ENCODE data around the gene NIPAL1. TPM values are rescaled to one million over a fixed set of nuclear protein-coding genes. Genes with fewer than 3 reads are reported as not detected.

Gene NIPAL1
- total RNA-seq, 1 experiment from 2014 or later: 7.1 TPM

GRCh38 chr4:47972181-47972580 is 44.4 kb upstream of the NIPAL1 start:
- DNase-seq (ENCODE audit: low spot score): no peak
- ChIA-PET POLR2A (no interaction called here), CTCF (no interaction called here)
- TF ChIP-seq MLX (CRISPR knock-in tag; IDR thresholded peaks at IDR 0.05) (no peak), FOXP4 (CRISPR knock-in tag; IDR thresholded peaks at IDR 0.05) (no peak), SMAD3 (CRISPR knock-in tag; IDR thresholded peaks at IDR 0.05; ENCODE audit: borderline replicate concordance) (no peak), AFF4 (CRISPR knock-in tag; IDR thresholded peaks at IDR 0.05; ENCODE audit: borderline replicate concordance) (no peak), TP53 (CRISPR knock-in tag; IDR thresholded peaks at IDR 0.05) (no peak), MAX (CRISPR knock-in tag; IDR thresholded peaks at IDR 0.05) (no peak), SOX15 (CRISPR knock-in tag; IDR thresholded peaks at IDR 0.05) (no peak), ZNF263 (CRISPR knock-in tag; IDR thresholded peaks at IDR 0.05; ENCODE audit: low read depth) (no peak), E2F5 (CRISPR knock-in tag; IDR thresholded peaks at IDR 0.05) (no peak), IRF1 (CRISPR knock-in tag; IDR thresholded peaks at IDR 0.05) (no peak)
- Mint-ChIP-seq H3K36me3 (no peaks in the 10 kb centered on the region), H3K4me3 (no peak overlapping the region), H3K4me1 (no peaks in the 10 kb centered on the region), H3K27me3 (ENCODE audit: low read depth) (no peaks in the 10 kb centered on the region), H3K27ac (no peak overlapping the region), H3K9me3 (peaks cover 2% of the 10 kb centered on the region)
- ATAC-seq: no peak

GRCh38 chr4:47972721-47973120 is 43.9 kb upstream of the NIPAL1 start:
- no peak for TF ChIP-seq SMAD4 (CRISPR knock-in tag; IDR thresholded peaks at IDR 0.05)
- TF ChIP-seq ZBTB43 (CRISPR knock-in tag; IDR thresholded peaks at IDR 0.05): no peak
- TF ChIP-seq SP1 (CRISPR knock-in tag; conservative IDR thresholded peaks at IDR 0.05): no peak
- no peak for TF ChIP-seq TEAD4 (CRISPR knock-in tag; IDR thresholded peaks at IDR 0.05)
- TF ChIP-seq ERG (CRISPR knock-in tag; IDR thresholded peaks at IDR 0.05): no peak
- no peak for TF ChIP-seq ZNF263 (CRISPR knock-in tag; IDR thresholded peaks at IDR 0.05; ENCODE audit: low read depth)
- TF ChIP-seq MAX (CRISPR knock-in tag; IDR thresholded peaks at IDR 0.05): no peak
- no peak for TF ChIP-seq JAZF1 (CRISPR knock-in tag; IDR thresholded peaks at IDR 0.05)
- no peak for DNase-seq (ENCODE audit: low spot score)
- no peaks in the 10 kb centered on the region for H3K9me3 Mint-ChIP-seq
- H3K36me3 Mint-ChIP-seq: no peaks in the 10 kb centered on the region
- no peaks in the 10 kb centered on the region for H3K27me3 Mint-ChIP-seq (ENCODE audit: low read depth)
- H3K4me3 Mint-ChIP-seq: no peak overlapping the region
- H3K4me1 Mint-ChIP-seq: no peaks in the 10 kb centered on the region
- H3K27ac Mint-ChIP-seq: no peak overlapping the region
- ChIA-PET POLR2A (interaction anchor here (0.7 kb wide), 2 partner anchors 14 to 46 kb away, joined by 3 to 5 read pairs; no protein-coding TSS in a partner anchor), CTCF (interaction anchor here (0.7 kb wide), 1 partner anchor 29 kb away, joined by 4 read pairs; no protein-coding TSS in a partner anchor)
- no peak for ATAC-seq
